Body of pancreas (tissue), 4 donors: ENCODE data around the gene ADARB1. TPM values are rescaled to one million over a fixed set of nuclear protein-coding genes. Genes with fewer than 3 reads are reported as not detected.

ENCODE experiments used
- ATAC-seq: fragments of 150-250 bp; one replicate; pipeline ENCODE4 v1.9.1; 2016
- DNase-seq, 4 donors: peaks; one replicate each; pipeline ENCODE4 v3.0.0-alpha.2; 2019
- H3K27ac ChIP-seq, 4 donors: fragments of 200-600 bp; sonication (generic); 1 replicate in 3 of 4; 2 replicates in 1 of 4; pipeline versions ENCODE4 v1.5.1 to v1.6.1; 2016 to 2019; ENCODE audit warnings: mild to moderate bottlenecking in 1 of 4, mixed read lengths in 1 of 4, moderate library complexity in 1 of 4
- H3K27me3 ChIP-seq, 2 donors: fragments of 200-600 bp; sonication (generic); one replicate each; pipeline ENCODE4 v1.6.0; 2016; ENCODE audit warnings: mild to moderate bottlenecking in 1 of 2
- H3K36me3 ChIP-seq, 2 donors: fragments of 200-600 bp; sonication (generic); replicated peaks in 1 of 2; 2 replicates each; pipeline ENCODE4 v1.5.1; 2016; ENCODE audit warnings: low read depth in 2 of 2; ENCODE audit not compliant: insufficient read depth in 1 of 2
- H3K4me1 ChIP-seq: fragments of 200-600 bp; sonication (generic); one replicate; pipeline ENCODE4 v1.6.0; 2016
- H3K4me3 ChIP-seq, 2 donors: fragments of 200-600 bp; sonication (generic); 1 replicate in 1 of 2; 2 replicates in 1 of 2; pipeline ENCODE4 v1.5.1; 2016 to 2019
- H3K9me3 ChIP-seq, 3 donors: fragments of 200-600 bp; sonication (generic); 1 replicate in 2 of 3; 2 replicates in 1 of 3; pipeline ENCODE4 v1.5.1; 2016
- CTCF ChIP-seq, 7 experiments: fragments of 450-650 bp in 4 of 7; fragments of 200-600 bp in 3 of 7; sonication (generic) in 3 of 7; IDR thresholded peaks; one replicate each; pipeline ENCODE4 v1.5.1; 2016 to 2019; ENCODE audit warnings: antibody characterized with exemption in 7 of 7
- POLR2A ChIP-seq, 3 donors: fragments of 450-650 bp; IDR thresholded peaks; one replicate each; pipeline ENCODE4 v1.6.1; 2016; ENCODE audit warnings: antibody characterized with exemption in 3 of 3, mild to moderate bottlenecking in 2 of 3
- WGBS, 2 donors: methylation state at CpG; one replicate each; pipeline ENCODE4 v1.1.5; 2017; 5-methylcytosine and 5-hydroxymethylcytosine counted together
- intact Hi-C: fragments of 100-400 bp; cut with DNase I; formaldehyde crosslinking; loops from one replicate; pipeline ENCODE4 v1.15.1; 2023
- total RNA-seq, 2 donors: library from RNA; depleted of rRNA; stranded (reverse); fragments of >200 nt; gene quantifications; one replicate each; pipeline ENCODE4 v1.1.0, GENCODE V29; 2016

Gene ADARB1
- total RNA-seq, 2 donors from 2014 or later: 11.4 to 11.5 TPM

GRCh38 chr21:45113543-45113942 lies 39.2 kb downstream of the ADARB1 start:
- H3K36me3 ChIP-seq: no peaks in the 10 kb centered on the region
- WGBS, 2 donors: 80 to 91% methylated on average over 6 of the region's 6 CpGs
- intact Hi-C loops: no loop called here
- no peak for TF ChIP-seq POLR2A (IDR thresholded peaks at IDR 0.05)
- no peak for TF ChIP-seq CTCF (IDR thresholded peaks at IDR 0.05)
- no peaks in the 10 kb centered on the region for H3K9me3 ChIP-seq
- no peak overlapping the region for H3K4me3 ChIP-seq
- DNase-seq (no peak), ATAC-seq (no peak)
- no peaks in the 10 kb centered on the region for H3K27me3 ChIP-seq
- H3K4me1 ChIP-seq: no peaks in the 10 kb centered on the region
- no peak overlapping the region for H3K27ac ChIP-seq

GRCh38 chr21:45114072-45114471 lies 39.7 kb downstream of the ADARB1 start:
- intact Hi-C loops: no loop called here
- Histone ChIP-seq H3K27me3 (no peaks in the 10 kb centered on the region), H3K36me3 (no peaks in the 10 kb centered on the region), H3K4me3 (no peak overlapping the region), H3K27ac (no peak overlapping the region), H3K4me1 (no peaks in the 10 kb centered on the region), H3K9me3 (no peaks in the 10 kb centered on the region)
- ATAC-seq (no peak), DNase-seq (no peak)
- 83 to 86% methylated on average over 5 of the region's 5 CpGs for WGBS, 2 donors
- TF ChIP-seq POLR2A (IDR thresholded peaks at IDR 0.05): no peak
- no peak for TF ChIP-seq CTCF (IDR thresholded peaks at IDR 0.05)

- WGBS, 2 donors: 69 to 77% methylated on average over 5 of the region's 5 CpGs
- Histone ChIP-seq H3K27ac (no peak overlapping the region), H3K36me3 (no peaks in the 10 kb centered on the region), H3K27me3 (no peaks in the 10 kb centered on the region), H3K4me3 (no peak overlapping the region), H3K4me1 (no peaks in the 10 kb centered on the region), H3K9me3 (no peaks in the 10 kb centered on the region)
- ATAC-seq: no peak
- intact Hi-C loops: no loop called here
- DNase-seq: no peak
- no peak for TF ChIP-seq POLR2A (IDR thresholded peaks at IDR 0.05)
- no peak for TF ChIP-seq CTCF (IDR thresholded peaks at IDR 0.05)
Observed at GRCh38 chr21:45114475-45114874, 40.1 kb downstream of the ADARB1 start.

GRCh38 chr21:45115141-45115540 lies 40.8 kb downstream of the ADARB1 start:
- Histone ChIP-seq H3K9me3 (no peaks in the 10 kb centered on the region), H3K4me1 (no peaks in the 10 kb centered on the region)

More at GRCh38 chr21:45115141-45115540, 40.8 kb downstream of the ADARB1 start:
- intact Hi-C loops: no loop called here
- ATAC-seq: no peak
- no peaks in the 10 kb centered on the region for H3K36me3 ChIP-seq
- 91 to 93% methylated on average over 5 of the region's 5 CpGs for WGBS, 2 donors
- no peak overlapping the region for H3K27ac ChIP-seq
- no peak overlapping the region for H3K4me3 ChIP-seq
- H3K27me3 ChIP-seq: no peaks in the 10 kb centered on the region
- DNase-seq: no peak
- no peak for TF ChIP-seq POLR2A (IDR thresholded peaks at IDR 0.05)
- TF ChIP-seq CTCF (IDR thresholded peaks at IDR 0.05): no peak
